SHP77 treated with DMSO at 0.1 percent for 48 hours (cell line): Measurements from ENCODE around the gene RCBTB2.
"Not testable (repeated sequence)": the region's sequence is repeated elsewhere in the genome, so short reads cannot be mapped to it uniquely, and the experiment has no call there.

Experiments used
- DNase-seq: peaks from one replicate; lab custom pipeline; 2025; lab: John Stamatoyannopoulos, UW

RCBTB2 gene

DNA sequence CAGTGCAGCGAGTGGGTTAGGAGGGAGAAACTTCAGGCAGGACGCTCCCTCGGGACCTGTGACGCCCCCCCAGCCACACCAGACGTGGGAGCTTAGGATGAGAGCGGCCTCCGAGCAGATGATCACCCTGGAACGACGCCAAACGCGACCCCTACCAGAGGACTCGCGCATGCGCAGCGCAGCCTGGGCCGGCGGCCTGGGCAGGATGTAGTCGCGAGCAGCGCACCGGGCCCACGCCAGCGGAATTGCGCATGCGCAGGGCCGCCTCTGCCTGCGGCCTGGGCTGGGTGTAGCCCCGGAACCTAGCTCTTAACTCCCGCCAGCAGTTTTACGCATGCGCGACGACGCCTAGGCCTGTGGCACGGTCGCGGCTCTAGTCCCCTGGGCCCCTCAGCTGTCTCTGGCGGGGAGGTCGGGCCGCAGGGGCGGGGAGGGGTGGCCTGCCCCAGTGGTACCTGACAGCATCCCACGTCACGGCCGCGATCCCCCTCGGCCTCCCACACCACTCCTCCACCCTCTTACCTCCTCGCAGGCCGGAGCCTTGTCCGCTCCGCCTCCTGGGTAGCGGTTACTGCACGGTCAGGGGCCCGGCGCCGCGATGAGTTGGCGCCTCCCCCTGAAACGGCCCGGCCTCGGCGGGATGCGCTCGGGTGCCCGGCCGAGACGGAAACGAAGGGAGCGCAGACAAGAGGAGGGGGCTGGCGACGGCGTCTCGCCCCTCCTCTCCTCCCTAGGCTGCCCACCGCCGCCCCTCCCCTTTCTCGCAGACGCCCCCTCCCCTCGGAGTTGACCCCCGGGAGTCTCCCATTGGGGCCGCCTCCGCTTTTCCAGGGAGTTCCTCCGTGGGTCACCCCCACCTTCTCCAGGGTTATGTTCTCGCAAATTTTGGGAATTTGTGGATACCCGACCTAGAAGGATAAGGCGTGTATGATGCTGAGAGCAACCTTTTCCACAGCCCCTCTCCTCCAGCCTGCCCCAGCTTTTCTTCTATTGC lies at the start of gene RCBTB2:
Gene RCBTB2, minus strand, starts transcription at position 575 of the 994 bp plus-strand sequence. CDS start 11,141 bp downstream, outside the sequence.
- DNase-seq: peak; percentile 91

DNA sequence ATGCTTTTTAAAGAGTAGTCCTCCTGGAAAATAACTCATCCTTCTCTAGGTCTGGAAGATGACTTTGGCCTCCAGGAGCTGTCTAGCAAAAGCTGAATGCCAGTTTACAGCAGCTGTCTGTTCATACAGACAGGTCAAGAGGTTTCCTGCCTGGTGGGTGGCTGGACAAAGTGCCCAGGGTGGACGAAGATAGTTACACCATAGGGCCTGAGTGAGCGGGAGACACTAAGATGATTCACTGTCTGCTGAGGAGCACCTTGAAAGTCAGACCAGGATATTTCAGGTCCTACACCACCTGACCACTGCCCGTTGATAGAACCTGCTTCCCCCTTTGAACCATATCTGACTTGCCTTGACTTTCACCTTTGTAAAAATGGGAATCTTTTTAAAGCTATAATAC lies 49.2 kb upstream of the RCBTB2 start:
- DNase-seq: no peak

DNA sequence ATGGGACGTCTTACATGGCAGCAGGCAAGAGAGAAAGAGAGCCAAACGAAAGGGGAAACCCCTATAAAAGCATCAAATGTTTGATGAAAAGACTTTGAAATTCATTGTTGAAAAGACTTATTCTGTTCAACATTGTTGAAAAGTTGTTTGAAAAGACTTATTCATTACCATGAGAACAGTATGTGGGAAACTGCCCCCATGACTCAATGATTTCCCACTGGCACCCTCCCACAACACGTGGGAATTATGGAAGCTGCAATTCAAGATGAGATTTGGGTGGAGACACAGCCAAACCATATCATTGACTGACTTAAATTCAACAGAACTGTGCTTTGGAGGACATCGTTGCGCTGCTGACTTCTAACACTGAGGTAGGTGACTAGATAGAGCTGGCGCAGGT lies 48.0 kb upstream of the RCBTB2 start:
- DNase-seq: no peak

DNA sequence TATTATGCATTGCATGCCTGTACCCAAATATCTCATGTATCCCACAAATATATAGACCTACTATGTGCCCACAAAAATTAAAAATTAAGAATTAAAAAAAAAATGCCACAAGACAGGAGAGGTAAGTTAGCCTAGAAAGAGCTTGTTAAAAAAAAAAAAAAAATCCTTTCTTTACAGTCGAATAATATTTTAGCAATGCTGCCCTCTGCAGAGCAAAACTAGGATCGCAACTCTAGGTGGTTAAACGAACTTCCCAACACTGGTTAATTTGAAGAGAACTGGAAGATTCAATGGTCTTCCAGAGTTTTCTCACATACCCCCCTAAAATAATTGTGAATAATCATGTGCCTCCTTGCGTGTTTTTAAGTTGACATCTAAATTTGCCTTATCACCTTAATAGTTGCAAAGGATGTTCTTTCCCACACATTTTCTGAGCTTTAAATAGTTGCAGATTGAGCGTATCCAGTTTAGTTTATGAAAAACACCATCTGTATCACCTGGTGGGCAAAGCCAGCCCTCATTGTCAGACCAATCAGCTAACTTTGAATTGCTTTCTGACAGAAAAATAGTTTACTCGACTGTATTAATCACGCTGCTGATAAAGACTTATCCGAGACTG lies 47.4 kb upstream of the RCBTB2 start:
- peak; percentile 19 for DNase-seq

DNA sequence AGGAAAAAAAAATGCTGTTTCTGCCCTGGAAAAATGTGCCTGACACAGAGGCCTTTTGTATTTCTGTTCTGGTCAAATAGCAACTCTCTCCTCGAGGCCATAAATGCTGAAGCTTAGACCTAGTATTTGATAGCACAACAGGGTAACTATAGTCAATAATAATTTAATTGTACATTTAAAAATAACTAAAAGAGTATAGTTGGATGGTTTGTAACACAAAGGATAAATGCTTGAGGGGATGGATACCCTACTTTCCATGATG lies 47.0 kb upstream of the RCBTB2 start:
- not testable (repeated sequence) for DNase-seq

DNA sequence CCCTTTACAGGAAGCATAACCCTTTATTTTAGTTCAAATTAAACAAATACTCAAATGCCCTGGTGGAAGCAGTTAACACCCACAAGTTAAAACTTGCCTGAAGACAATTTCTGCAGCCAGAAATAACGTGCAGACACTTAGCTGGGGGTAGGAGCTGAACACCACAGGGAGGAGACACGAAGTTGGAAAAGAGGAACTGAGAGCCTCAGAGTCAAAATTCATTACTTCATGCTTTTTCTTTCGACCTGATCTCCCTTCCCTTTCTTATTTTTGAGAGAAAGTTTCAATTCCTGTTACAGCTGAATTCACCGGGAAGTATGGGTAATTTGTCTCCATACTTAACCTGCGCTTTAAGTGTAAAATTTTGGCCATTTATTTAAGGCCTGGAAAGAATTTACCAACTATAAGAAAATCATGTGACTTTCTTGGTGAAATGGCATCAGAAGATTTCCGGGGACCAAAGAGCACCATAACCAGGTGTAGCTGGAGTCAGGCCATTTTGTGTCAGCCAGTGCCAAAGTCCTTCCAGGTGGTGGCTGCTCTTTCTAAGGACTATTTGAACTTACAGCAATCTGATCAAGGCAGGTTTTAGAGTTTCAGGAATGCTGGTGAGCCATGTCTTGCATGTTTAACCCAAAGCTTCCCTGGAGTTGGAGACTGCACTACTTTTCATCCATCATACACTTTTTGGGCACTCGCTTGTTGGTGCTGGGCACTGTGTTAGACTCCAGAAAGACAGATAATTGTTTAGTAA lies 46.5 kb upstream of the RCBTB2 start:
- DNase-seq: no peak

DNA sequence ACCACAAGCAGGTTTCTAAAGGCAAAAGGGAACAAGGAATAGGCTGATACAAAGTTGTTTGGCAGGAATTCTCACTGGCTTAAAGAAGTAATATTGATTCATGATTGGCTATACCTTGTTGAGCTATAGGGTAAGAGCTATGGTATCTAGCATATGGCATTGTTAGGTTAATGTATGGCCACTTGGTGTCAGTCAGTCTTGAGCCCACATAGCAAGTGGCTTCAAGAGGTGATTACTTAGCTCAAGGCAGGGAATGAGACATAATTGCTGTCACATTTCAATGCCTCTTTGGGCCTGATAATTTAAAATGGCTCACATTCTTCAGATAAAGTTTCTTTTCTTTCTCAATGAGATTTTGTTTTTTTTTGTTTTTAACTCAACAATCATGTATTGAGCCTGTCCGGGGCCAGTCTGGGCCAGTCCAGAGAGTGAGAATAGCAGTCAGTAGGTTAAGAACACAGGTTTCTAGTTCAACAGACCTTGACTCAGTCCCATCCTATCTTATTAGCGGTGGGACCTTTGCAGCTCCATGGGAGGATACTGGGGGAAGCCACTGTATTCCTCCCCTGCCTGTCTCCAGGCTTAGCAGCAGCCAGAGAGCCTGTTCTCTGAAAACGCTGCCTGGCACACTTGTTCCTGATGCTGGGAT lies 45.8 kb upstream of the RCBTB2 start:
- DNase-seq: no peak

DNA sequence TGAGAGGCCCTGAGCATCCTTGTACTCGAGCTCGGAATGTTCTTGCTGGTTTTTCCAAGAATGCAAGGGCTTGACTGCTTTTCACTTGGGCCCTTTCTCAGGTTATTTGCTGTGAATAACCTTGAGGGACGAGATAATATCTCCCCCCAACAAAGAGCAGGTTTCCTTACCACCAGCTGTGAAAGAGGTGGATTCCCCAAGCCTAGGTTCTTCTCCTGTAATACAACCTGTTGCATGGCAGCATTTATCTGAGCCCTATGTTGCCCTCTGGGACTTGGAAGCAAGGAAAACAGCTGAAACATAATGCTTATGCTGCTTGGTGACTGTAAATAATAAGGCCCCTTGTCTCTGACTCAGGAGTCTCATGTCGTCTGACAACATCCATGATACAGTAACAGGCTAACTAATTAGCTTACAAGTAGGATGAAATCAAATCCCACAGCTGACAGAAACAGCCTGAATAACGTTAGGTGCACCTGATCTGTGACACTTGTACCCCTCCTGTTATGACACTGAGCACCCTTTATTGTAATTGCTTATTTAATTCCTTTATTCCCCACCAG lies 43.6 kb upstream of the RCBTB2 start:
- no peak for DNase-seq

DNA sequence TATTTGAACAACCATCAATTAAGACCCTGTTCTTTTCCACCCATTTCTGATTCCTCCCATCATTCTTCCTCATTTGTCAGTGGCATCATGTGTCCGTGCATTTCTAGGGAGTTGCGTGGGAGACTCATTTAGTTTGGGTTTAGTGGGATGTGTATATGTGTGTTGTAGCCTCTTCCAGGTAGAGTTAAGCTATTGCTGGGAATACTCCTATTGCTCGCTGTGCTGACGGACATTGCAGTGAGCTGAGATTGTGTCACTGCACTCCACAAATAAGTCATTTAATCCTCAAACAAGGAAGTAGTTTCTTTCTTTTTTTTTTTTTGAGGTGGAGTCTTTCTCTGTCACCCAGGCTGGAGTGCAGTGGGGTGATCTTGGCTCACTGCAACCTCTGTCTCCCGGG lies 42.2 kb upstream of the RCBTB2 start:
- DNase-seq: no peak

DNA sequence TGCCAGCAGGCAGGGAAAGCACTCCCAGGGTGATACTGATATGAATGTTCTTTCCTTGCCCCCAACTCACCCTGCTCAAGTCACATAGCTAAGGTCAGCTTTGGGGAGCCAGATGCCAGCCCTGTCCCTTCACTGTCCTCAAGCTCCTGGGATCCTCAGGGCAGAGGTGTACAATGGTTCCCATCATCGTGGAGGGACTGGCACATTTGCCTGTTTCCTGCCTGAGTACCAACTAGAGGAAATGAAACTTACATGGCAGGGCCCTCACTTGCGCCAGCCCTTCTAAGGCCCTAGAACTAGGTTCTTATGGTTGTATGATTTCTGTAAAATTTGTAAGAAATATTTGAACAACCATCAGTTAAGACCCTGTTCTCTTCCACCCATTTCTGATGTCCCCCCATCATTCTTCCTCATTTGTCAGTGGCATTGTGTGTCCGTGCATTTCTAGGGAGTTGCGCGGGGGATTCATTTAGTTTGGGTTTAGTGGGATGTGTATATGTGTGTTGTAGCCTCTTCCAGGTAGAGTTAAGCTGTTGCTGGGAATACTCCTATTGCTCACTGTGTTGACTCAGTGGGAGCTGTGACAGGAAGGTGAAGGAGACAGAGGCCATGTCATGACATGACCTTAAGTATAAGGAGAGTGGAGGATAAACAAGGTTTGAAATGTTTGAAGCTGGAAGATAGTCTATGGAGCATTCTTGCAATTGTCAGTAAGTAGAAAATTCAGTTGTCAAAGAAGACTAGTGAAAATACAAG lies 41.3 kb upstream of the RCBTB2 start:
- DNase-seq: no peak

DNA sequence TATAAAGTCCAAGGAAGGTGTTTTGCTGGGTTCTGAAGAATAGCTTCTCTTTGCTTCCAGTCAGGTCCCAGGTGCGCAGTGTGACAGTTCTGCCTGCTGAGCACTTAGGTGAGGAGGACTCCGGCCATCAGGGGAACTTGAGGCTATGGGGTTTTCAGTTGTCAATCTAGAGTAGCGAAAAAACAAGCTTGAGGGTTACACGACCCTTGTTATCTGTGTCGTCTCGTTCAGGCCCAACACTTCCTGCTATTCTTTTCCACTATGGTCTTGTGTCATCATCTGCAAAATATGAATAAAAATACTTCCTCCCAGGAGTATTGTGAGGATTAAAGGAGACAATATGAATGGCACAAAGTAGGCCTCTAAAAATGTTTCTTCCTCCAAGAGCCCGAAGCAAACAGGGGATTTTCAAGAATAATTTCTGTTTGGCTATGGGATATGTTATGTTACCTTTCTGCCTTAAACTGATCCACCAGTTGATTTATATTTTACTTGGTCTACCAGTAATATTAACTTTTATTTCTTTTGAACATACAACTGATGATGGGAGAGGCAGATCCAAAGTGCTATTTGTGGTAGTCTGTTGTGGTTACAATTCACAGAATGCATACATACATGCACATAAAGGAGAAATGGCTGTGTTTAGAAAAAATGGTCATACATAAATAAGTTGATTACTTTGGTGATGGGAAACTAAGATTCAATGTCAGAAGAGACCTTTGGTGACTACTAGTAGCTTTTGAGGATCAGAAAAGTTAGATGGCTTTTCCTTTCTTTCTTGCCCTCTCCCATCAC lies 40.5 kb upstream of the RCBTB2 start:
- DNase-seq: no peak

DNA sequence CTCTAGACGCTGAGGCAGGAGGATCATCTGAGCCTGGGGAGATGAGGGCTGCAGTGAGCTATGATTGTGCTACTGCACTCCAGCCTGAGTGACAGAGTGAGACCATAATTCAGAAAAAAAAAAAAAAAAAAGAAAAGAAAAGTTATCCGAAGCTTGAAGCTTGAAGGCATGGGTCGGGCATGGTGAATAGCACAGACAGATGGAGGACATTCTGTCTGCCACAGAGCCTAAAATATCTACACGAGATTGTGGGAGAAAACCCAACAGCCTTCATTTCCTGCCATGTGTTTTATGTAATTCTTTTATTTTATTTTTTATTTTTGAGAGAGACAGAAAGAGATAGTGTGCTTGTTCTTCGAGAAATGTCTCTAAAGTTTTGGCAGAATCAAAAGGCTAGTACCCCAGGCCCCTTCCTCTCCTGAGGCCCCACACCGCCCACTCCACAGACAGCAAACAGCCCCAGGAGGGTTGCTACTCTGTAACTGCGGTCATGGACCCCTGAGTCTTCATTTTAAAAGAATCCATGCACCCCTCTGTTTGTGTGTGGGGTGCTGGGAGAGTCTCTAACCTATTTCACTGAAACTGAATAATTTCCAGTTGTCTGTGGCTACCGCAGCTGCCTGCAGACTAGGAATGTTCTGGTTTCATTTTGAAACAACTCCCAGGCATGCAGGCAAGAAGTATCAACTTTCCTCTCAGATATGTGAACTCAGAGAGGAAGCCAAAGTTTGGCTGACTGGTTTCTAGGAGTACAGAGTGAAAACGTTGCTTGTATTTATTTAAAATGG lies 38.4 kb upstream of the RCBTB2 start:
- DNase-seq: no peak

DNA sequence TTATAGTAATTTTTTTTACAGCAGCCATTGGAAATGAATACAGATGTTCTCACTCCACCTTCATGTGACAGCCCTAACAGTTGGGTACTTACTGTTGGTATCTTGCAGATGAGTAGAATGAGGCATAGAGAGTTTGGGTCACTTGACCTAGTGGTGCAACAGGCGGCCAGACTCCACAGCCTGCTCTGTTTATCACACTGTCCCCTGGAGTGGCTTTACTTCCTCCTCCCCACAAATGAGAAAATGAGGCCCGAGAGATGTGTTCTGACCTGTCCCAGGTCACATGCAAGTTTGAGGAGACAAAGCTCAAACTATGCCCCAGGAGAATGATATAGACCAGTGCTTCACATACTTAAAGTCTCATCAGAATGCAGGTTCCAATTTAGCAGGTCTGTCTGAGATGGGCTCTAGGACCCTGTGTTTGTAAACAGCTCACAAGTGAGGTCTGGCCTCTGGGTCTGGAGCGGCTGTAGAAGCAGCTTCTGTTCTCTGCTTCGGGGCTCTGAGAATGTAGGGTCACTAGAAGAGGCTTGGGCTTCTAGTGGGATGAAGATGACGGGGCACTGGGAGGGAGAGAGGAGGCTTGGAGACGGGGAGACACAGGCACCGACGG lies 37.4 kb upstream of the RCBTB2 start:
- no peak for DNase-seq

DNA sequence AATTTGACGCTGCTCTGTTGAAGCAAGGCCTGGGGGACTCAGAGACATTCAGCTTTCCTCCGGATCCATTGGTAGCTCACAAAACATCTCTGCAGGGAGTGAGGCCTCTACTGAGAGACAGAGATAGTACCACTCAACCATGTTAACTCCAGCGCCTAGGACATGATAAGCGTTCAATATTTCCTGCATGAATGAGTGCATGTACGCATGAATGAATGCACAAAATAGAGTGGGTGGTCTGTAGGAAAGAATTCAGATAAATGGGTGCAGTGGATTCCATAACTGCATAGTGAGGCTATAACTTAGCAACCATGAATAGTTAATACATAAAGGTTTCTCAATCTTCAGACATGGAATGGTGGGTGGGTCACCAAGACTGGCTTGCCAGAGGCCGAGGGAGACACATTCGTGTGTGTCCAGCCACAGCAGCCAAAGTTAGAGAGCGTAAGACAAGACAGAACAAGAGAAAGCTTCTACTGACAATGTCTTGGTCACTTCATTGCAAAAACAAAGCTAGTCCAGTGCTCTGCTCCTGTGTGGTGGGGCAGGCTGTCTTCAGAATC lies 36.3 kb upstream of the RCBTB2 start:
- no peak for DNase-seq

DNA sequence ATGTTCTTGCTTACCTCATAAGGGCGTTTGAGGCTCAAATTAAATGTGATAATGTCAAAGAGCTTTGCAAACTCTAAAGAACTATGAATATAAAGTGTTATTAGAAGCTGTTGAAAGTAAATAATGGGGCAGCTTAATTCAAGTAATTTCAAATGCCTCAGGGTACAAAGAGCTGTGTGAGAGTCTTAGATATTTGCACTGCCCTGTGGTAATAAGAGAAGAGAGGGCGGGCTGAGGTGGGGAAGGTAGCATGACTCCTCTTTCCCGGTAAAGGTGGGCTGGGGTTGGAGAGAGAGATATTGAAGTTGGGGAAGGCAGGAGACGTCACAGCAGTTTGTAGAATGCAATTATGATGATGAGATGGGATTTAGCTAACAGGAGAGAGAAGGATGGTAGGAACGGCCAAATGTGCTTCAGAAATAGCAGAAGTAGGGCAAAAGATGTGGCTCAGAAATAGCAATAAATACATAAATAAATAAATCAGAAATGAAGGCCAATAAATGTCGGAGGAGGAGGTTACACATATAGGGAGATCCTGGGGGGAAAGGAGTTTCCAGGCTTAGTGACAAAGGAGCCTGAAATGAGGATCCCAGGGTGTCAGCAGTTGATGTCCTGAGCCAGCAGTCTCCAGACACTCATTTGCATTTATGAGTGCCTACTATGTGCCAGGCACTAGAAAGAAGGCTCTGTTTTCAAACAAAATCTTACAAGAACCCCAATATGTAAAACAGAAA lies 35.7 kb upstream of the RCBTB2 start:
- DNase-seq: no peak

DNA sequence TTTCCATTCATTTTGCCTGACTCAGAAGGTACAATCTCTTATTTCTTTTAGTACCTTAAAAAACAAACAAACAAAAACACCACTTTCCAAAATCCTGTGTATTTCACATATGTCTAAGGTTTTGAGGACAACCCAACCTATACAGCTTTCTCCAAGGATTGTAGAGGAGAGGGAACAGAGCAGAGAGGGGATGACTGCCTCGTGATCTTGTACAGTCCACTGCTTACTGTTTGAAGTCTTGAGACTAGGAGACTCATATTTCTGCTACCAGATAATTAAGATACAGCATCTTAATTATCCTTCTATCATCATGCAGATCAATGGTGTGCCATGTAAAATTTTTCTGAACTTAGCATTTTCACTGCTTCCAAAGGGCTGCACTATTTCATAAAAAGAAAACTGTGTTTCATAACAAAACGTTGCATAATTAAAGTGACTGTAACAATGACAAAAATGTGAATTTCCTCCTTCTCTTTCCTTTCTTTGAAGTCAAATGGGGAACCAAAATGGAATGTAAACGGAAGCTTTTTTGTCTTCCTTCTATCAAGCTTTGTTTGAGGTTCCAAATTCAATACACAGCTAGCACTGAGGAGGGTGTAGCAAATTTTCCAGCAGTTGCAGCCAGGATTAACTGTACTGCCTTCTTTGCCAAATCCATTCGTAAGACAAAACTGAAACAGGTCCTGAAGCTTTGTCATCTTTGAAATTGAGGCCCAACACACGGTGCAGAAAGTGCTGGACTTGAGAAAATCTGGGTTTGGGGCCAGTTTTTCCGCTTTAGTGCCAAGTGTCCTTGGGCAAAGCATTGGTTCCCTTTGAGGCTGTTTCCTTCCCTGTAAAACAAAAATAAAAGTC lies 34.9 kb upstream of the RCBTB2 start:
- no peak for DNase-seq

DNA sequence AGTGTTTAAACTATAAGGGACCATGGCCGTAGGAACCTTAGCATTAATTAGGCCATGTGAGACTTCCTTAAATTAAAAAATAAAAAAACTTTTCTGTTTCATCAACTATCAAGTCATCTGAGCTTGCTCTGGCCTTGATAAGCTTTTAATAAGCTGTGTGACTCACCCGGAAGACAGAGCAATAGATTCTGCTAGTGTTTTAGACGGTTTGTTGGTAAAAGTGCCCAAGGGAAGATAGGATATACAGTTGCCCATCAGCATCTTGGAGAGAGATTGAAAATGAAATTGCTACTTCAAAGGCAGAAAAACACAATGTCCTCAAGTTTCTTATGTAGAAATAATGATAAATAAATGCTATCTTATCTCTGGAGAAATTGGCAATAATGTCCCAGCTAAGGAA lies 31.2 kb upstream of the RCBTB2 start:
- no peak for DNase-seq
